ENCODE data around the gene SRSF10. TPM values are rescaled to one million over a fixed set of nuclear protein-coding genes. Genes with fewer than 3 reads are reported as not detected.
A peak's percentile ranks its signal among the peaks of the same experiment; 100 is the strongest.

The SRSF10 gene
- total RNA-seq, 1 experiment from 2014 or later, result 142 TPM

DNA sequence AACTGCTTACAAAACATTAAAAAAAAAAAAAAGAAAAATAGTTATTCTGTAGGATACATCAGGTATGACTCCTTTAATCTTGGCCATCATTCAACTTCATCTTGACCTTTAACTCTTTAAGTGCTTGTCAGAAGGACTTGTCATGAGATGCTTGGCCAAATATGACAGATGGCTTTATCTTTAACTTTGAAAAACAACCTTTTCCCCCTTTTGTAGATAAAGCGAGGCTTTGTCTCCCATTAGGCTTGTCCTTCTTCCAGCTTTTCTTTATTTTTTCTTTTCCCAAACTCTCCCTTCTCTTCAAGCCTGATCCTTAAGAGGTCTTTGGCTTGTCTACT lies 2.3 kb downstream of the SRSF10 start:
- intact Hi-C loops (cut with micrococcal nuclease), result no loop called here
- no peak overlapping the region for H3K4me3 ChIP-seq (replicated peaks in 1 of 2; ENCODE audit: low read depth in 1 of 2, low read length in 2 of 2)
- POLR2A ChIA-PET, result no interaction called here
- H3K9ac ChIP-seq (ENCODE audit: low read length), result peak overlapping the region; percentile 77; the same call in 1 of the 2 replicates
- no peaks in the 10 kb centered on the region for H3K9me2 ChIP-seq (ENCODE audit: insufficient read depth)
- no peak overlapping the region for H3K27ac ChIP-seq (ENCODE audit: low read depth, low read length)
- BruUV-seq (replicated peaks), result no TSS peak
- ATAC-seq (no peak), DNase-seq (ENCODE audit: low read depth, low spot score) (no peak)
- RAD21 ChIA-PET (ENCODE audit: low non-redundant PET in 1 of 2, low total read pairs in 2 of 2, uncharacterized antibody in 2 of 2, unreplicated experiment in 2 of 2), result no interaction called here
- H2AFZ ChIP-seq (ENCODE audit: low read depth, low read length, poor library complexity, severe bottlenecking), result no peak overlapping the region
- H3K27me3 ChIP-seq (ENCODE audit: insufficient read depth, low read length), result no peaks in the 10 kb centered on the region
- H3K36me3 ChIP-seq (ENCODE audit: control insufficient read depth in 1 of 2, insufficient read depth in 2 of 2, low read length in 2 of 2), result peaks cover 24 to 47% of the 10 kb centered on the region in 2 experiments
- H3K79me2 ChIP-seq (ENCODE audit: insufficient read depth, low read length), result peaks cover 74% of the 10 kb centered on the region
- TF ChIP-seq, protein P1, sequence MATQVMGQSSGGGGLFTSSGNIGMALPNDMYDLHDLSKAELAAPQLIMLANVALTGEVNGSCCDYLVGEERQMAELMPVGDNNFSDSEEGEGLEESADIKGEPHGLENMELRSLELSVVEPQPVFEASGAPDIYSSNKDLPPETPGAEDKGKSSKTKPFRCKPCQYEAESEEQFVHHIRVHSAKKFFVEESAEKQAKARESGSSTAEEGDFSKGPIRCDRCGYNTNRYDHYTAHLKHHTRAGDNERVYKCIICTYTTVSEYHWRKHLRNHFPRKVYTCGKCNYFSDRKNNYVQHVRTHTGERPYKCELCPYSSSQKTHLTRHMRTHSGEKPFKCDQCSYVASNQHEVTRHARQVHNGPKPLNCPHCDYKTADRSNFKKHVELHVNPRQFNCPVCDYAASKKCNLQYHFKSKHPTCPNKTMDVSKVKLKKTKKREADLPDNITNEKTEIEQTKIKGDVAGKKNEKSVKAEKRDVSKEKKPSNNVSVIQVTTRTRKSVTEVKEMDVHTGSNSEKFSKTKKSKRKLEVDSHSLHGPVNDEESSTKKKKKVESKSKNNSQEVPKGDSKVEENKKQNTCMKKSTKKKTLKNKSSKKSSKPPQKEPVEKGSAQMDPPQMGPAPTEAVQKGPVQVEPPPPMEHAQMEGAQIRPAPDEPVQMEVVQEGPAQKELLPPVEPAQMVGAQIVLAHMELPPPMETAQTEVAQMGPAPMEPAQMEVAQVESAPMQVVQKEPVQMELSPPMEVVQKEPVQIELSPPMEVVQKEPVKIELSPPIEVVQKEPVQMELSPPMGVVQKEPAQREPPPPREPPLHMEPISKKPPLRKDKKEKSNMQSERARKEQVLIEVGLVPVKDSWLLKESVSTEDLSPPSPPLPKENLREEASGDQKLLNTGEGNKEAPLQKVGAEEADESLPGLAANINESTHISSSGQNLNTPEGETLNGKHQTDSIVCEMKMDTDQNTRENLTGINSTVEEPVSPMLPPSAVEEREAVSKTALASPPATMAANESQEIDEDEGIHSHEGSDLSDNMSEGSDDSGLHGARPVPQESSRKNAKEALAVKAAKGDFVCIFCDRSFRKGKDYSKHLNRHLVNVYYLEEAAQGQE (IDR thresholded peaks at IDR 0.05; ENCODE audit: low read depth), result no peak
- TF ChIP-seq SRF (IDR thresholded peaks at IDR 0.05; ENCODE audit: low read depth) (no peak), FOSL1 (IDR thresholded peaks at IDR 0.05; ENCODE audit: low read depth) (no peak), ZFX (IDR thresholded peaks at IDR 0.05) (no peak), EZH2 (IDR thresholded peaks at IDR 0.05) (no peak), RAD21 (IDR thresholded peaks at IDR 0.05; ENCODE audit: low read depth) (no peak), ELF1 (IDR thresholded peaks at IDR 0.05; ENCODE audit: borderline replicate concordance, low read depth) (no peak), SP1 (IDR thresholded peaks at IDR 0.05; ENCODE audit: low read depth) (no peak)
- TF ChIP-seq, protein P2, sequence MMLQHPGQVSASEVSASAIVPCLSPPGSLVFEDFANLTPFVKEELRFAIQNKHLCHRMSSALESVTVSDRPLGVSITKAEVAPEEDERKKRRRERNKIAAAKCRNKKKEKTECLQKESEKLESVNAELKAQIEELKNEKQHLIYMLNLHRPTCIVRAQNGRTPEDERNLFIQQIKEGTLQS (IDR thresholded peaks at IDR 0.05), result no peak
- H3K9me3 ChIP-seq (ENCODE audit: control insufficient read depth in 1 of 2, insufficient read depth in 1 of 2, low read depth in 1 of 2, low read length in 2 of 2), result no peaks in the 10 kb centered on the region
- peak overlapping the region; percentile 74; the same call in 1 of the 2 replicates for H3K4me2 ChIP-seq (ENCODE audit: low read length)
- H4K20me1 ChIP-seq (ENCODE audit: insufficient read depth), result peaks cover 45% of the 10 kb centered on the region; the same call in 1 of the 2 replicates
- H3K4me1 ChIP-seq (ENCODE audit: control insufficient read depth in 1 of 2, insufficient read depth in 2 of 2, low read length in 2 of 2), result peaks cover 15 to 36% of the 10 kb centered on the region in 2 experiments
- CTCF ChIA-PET, result no interaction called here
